GM12878 (cell line): ENCODE measurements around the gene CIPC.

Source experiments
- EP300 ChIP-seq, 2 experiments: fragments of 150-350 bp in 1 of 2; IDR thresholded peaks; 2 replicates each; pipeline ENCODE4 v1.6.1; 2011 to 2012; ENCODE audit warnings: low read depth in 2 of 2, low read length in 2 of 2, borderline replicate concordance in 1 of 2, improper control_type of control experiment in 1 of 2, inconsistent platforms in 1 of 2; ENCODE audit not compliant: control insufficient read depth in 1 of 2
- IKZF1 ChIP-seq: fragments of 450-650 bp; conservative IDR thresholded peaks from 2 replicates; pipeline ENCODE4 v1.6.1; 2017; ENCODE audit warnings: antibody characterized with exemption, mild to moderate bottlenecking
- ZNF274 ChIP-seq: IDR thresholded peaks from one replicate; pipeline ENCODE4 v1.8.0; 2011; ENCODE audit not compliant: insufficient read length, insufficient read depth
- ZSCAN29 ChIP-seq: fragments of 450-650 bp; IDR thresholded peaks from 2 replicates; pipeline ENCODE4 v1.6.1; 2017; ENCODE audit warnings: mild to moderate bottlenecking, moderate library complexity
- TF ChIP-seq, protein P1 (sequence below): fragments of 450-650 bp; IDR thresholded peaks from 2 replicates; pipeline ENCODE4 v1.6.1; 2016; ENCODE audit warnings: mild to moderate bottlenecking
- TF ChIP-seq, protein P2 (sequence below), 3 experiments: IDR thresholded peaks in 2 of 3; conservative IDR thresholded peaks in 1 of 3; 2 replicates each; pipeline ENCODE4 v1.5.1; 2011; ENCODE audit warnings: low read depth in 3 of 3, low read length in 3 of 3, mild to moderate bottlenecking in 3 of 3, control low read depth in 2 of 3, moderate library complexity in 2 of 3, inconsistent platforms in 1 of 3, mixed read lengths in 1 of 3; ENCODE audit not compliant: control insufficient read depth in 2 of 3, insufficient read depth in 1 of 3; ENCODE audit errors: extremely low read depth in 1 of 3

DNA sequence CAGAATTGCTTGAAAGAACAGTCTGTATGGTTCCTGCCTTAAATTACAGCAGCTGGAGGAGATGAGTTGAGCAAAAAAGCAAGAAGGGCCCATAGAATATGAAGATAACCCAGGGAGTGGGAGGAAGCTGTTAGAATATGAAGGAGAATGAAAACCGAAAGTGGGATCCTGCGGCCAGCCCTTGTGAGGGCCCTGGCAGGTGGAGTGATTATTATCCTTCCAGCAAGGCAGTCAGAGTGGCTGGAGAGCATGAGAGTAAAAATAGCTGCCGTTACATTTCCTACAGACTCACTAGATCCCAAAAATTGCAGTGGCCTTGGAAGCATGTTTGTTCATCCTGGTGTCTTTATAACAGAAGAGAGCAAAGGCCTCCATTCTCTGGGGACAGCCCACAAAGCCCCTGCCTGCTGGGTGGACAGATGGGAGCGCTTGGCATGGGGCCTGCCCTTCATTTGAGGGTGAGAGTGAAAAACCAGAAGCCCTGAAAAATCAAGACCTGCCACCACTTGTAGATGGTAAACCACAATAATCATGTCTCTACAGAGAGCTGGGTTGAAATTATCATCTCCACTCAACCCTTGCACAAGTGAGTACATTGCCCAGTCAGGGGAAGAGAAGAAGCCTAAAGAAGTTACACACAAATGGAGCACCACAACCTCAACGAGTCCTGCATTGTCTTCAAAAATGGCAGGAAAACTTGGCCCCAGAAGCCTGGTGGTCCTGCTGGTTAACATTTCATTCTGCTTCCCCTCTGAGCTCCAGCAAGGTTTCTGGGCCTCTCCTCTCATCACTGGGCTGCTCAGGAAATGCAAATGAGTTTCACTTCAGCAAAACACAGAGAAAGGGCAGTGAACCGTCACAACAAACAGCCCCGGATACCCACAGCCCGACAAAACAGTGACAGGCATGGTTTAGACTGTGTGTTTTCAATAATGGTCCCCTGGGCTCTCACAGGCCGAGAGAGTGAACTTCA, 23.0 kb downstream of the CIPC start:
- TF ChIP-seq IKZF1 (peak; percentile 87), EP300 (IDR thresholded peaks at IDR 0.05; ENCODE audit: borderline replicate concordance in 1 of 2, control insufficient read depth in 1 of 2, low read depth in 2 of 2, low read length in 2 of 2) (peak; percentile 84 to 89), ZNF274 (no peak), ZSCAN29 (no peak)
- TF ChIP-seq, protein P1, sequence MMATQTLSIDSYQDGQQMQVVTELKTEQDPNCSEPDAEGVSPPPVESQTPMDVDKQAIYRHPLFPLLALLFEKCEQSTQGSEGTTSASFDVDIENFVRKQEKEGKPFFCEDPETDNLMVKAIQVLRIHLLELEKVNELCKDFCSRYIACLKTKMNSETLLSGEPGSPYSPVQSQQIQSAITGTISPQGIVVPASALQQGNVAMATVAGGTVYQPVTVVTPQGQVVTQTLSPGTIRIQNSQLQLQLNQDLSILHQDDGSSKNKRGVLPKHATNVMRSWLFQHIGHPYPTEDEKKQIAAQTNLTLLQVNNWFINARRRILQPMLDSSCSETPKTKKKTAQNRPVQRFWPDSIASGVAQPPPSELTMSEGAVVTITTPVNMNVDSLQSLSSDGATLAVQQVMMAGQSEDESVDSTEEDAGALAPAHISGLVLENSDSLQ = peak; percentile 69
- TF ChIP-seq, protein P2, sequence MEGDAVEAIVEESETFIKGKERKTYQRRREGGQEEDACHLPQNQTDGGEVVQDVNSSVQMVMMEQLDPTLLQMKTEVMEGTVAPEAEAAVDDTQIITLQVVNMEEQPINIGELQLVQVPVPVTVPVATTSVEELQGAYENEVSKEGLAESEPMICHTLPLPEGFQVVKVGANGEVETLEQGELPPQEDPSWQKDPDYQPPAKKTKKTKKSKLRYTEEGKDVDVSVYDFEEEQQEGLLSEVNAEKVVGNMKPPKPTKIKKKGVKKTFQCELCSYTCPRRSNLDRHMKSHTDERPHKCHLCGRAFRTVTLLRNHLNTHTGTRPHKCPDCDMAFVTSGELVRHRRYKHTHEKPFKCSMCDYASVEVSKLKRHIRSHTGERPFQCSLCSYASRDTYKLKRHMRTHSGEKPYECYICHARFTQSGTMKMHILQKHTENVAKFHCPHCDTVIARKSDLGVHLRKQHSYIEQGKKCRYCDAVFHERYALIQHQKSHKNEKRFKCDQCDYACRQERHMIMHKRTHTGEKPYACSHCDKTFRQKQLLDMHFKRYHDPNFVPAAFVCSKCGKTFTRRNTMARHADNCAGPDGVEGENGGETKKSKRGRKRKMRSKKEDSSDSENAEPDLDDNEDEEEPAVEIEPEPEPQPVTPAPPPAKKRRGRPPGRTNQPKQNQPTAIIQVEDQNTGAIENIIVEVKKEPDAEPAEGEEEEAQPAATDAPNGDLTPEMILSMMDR (IDR thresholded peaks at IDR 0.05 in 2 of 3, conservative IDR thresholded peaks at IDR 0.05 in 1 of 3; ENCODE audit: control insufficient read depth in 2 of 3, extremely low read depth in 1 of 3, insufficient read depth in 1 of 3, low read depth in 3 of 3, low read length in 3 of 3) = no peak
